GM19351 (cell line): Measurements from ENCODE around the gene TGIF2.
"Not testable (repeated sequence)": the region's sequence is repeated elsewhere in the genome, so short reads cannot be mapped to it uniquely, and the experiment has no call there.

ENCODE experiments used
- ATAC-seq: cut with Tn5 transposase; IDR thresholded peaks from one replicate; pipeline ENCODE4 v1.9.1; 2021; ENCODE audit warnings: mild to moderate bottlenecking, moderate library complexity; ENCODE audit not compliant: unreplicated experiment

TGIF2 gene

GRCh38 chr20:36611625-36612024 is 38.2 kb downstream of the TGIF2 start:
- ATAC-seq: no peak

DNA sequence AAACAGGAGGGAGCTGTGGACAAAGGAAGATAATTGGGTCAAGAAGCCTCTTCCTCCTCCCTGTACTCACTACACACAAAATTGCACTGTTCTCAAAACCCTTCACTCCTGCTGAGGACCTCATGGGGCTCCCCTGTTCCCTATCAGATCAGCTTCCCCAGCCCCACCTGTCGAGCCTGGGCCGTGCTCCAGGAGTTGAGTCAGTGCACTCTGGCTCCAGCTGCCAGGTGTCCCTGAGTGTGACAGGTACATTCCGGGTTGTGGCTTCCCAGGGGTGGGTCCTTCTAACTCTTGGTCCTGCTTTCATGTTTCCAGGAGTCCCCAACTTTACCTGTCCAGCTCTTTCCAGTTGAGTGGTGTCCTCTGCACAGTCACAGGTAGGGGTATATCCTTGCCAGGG is 40.6 kb downstream of the TGIF2 start:
- ATAC-seq: no peak

DNA sequence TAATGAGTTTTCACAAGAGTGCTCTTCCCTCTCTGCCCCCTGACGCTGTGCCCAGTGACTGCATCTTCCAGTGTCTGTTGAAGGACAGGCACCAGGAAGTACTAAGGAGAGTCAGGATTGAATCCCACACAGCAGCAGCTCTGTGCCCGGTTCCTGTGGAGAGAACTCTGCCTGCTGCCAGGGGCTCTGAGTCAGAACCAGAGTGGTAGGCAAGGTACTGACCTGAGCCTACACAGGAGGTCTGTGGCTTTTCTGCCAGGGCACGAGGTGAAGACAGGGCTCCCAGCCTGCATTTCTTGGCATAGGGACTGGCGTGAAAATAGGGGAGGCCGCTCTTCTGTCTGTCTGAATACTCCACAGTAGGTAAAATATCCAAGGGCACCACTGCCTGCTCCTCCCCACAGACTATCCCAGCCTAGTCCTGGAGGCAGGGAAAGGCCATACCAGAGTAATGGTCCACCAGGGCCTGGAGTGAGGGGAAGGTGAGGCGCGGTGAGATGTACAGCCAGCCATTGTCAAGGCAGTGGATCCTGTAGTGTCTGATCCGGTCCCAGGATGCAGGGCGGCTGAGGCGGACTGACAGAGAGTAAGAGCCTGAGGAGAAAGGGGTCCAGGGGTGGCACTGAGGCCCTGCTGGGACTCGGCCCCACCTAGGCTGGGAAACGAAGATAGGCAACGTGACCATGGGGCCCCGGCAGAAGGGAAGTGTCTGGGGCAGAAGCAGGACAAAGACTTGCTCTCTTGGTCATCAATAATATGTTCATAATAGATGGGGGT is 41.6 kb downstream of the TGIF2 start:
- ATAC-seq: no peak

DNA sequence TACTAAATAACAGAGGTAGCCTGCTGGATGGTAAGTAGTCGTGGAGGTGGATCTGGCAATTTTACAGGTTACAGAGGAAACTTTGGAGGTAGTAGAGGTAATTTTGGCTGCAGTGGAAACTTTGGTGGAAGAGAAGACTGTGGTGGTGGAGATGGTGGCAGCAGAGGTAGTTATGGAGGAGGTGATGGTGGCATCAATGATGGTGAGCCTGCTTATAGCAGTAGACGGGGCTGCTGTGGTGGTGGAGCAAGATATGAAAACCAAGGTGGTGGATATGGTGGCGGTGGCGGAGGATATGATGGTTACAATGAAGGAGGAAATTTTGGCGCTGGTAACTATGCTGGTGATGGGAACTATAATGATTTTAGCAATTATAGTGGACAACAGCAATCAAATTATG is 47.5 kb downstream of the TGIF2 start:
- ATAC-seq: no peak

GRCh38 chr20:36623444-36623843 is 50.0 kb downstream of the TGIF2 start:
- ATAC-seq: no peak

DNA sequence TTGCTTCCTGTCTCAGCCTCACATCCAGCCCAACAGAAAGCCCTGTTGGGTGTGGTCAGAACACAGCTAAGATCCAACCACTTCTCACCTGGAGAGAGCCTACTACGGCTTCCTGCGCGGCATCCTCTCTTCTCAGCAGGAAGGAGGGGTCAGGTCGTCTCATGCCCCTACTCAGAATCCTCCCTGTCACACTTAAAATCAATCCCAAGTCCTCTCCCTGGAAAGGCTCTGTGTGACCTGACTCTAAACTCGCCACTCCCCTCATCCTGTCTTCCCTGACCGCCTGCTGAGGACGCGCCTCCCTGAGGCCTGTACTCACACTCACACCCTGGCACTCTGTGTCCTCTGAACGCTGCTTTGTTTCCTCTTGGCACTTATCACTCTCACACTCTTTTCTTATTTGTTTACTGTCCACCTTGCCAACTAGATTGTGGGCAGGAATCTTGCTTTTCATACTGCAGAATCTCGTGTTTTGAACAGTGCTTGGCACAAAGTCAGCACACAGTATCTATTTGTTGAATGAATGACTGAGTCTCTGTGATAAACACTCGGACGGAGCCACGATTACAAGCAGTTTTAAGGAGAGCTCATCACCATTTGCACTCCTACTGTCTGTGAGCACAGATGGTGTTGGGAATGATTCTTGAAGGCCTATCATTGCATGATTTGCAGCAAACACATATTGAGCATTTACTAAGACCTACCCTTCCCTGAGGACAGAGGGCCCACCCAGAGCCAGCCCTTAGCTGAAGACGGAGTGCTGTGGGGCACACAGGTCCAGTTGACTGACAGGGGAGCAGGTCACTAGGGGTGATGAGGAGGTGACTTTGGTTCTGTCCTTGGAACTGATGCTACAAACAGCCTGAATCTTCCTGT is 50.9 kb downstream of the TGIF2 start:
- no peak for ATAC-seq

DNA sequence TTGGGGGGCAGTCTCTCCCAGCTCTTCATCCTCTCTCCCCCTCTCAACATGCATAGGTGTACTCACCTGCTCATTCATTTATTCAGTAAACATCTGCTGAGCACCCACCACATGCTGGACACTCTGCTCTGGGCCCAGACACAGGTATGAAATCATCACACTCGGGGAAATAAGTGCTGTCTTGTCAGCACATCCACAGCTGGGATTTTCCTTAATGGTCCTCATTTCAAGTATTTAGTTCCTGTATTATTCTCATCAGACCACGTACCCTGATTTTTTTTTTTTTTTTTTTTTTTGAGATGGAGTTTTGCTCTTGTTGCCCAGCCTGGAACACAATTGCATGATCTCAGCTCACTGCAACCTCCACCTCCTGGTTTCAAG is 51.5 kb downstream of the TGIF2 start:
- ATAC-seq: no peak

DNA sequence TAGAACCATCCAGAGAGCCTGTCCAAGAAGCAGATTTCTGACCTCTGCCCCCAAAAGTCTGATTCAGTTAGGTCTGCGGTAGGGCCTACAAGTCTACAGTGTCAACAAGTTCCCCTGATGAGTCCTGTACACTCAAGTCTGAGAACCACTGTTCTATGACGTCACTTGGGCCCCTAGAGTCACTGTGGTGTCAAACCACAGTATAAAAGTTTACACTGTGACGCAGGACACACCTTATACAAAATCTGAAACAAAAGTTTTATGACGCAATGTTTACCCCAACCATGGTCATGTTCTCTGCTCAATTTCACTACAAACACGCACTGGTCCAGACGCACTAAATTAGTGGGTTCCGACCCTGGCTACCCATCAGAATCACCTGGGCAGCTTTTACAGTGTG is 54.7 kb downstream of the TGIF2 start:
- ATAC-seq: no peak

GRCh38 chr20:36629719-36630681 is 56.6 kb downstream of the TGIF2 start:
- ATAC-seq: peak; percentile 69

DNA sequence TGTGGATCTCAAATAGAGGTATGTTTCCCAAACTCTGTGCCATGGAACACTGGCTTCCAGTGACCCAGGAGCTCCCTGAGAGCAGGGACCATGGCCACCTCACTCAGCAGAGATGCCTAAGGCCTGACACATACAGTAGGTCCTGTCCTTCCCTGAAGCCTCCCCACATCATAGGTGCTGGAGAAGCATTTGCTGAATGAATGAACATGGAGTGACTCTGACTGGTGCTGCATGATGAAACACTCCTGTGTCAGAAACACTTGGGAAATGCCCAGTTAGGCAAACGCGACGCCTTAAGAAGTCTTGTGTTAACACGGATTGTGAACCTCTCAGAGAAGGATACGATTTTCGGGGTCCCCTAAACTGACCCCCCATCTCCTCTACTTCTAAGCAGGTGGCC is 58.2 kb downstream of the TGIF2 start:
- no peak for ATAC-seq

DNA sequence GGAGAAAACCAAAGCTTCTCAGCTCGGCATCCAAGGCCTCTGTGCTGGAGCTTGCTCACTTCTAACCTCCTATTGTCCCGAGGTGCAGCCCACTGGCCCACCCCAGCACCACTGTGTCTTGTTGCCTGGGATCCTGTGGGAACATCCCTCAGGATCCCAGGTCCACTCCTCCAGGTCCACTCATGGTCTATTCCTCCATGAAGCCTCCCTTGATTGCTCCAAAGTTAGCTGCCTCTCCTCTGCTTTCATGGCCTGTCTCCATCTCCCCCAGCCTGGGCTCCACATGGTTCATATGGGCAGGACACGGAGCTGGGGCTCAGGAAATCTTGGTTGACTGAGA is 58.7 kb downstream of the TGIF2 start:
- no peak for ATAC-seq

DNA sequence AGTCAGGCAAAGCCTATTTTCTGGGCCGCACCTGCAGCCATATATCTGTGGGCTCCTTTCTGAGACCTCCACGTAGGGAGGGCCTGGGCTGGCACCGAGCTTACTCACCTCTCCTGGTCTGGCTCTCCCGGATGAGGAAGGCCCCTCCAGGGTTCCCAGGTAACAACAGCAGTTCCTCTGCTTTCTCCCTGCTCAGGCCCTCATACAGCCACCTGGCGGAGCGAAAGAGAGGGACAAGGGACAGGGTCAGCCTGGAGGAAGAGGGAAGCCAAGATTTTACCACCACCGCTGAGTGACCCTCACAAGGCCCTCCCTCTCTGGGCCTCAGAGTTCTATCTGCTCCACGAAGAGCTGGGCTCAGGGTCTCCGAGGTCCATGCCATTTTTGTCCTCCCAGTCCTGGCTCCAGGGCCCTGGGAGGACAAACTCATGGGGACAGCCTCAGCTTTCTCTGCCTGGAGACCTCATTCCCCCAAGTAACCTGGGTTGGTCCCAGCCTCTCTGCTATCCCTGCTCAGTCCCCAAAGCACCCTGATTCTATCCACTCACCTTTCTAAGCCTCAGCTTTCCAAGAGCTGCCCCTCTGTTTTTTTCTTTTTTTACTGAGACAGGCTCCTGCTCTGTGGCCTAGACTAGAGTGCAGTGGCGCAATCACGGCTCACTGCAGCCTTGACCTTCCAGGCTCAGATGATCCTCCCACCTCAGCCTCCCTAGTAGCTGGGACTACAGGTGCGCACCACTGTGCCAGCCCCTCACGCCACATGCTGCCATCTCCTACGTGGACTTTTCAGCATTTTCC is 59.3 kb downstream of the TGIF2 start:
- ATAC-seq: no peak

GRCh38 chr20:36633285-36633772 is 59.9 kb downstream of the TGIF2 start:
- ATAC-seq: no peak

DNA sequence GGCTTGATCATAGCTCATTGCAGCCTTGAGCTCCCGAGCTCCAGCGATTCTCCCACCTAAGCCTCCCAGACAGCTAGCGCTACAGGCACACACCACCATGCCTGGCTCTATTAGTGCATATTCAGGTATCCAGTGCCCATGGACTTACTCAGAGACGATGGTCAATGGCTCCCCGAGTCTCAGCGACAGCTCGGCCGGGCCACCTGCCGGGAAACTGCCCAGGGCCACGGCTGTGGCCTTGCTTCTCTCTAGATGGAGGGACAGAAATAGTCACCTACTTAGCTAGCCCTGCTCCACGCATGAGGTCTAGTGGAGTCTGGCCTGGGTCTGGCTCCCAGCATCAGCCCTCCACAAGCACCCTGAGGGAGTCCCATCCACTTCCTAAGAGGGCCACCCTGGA is 60.9 kb downstream of the TGIF2 start:
- no peak for ATAC-seq

DNA sequence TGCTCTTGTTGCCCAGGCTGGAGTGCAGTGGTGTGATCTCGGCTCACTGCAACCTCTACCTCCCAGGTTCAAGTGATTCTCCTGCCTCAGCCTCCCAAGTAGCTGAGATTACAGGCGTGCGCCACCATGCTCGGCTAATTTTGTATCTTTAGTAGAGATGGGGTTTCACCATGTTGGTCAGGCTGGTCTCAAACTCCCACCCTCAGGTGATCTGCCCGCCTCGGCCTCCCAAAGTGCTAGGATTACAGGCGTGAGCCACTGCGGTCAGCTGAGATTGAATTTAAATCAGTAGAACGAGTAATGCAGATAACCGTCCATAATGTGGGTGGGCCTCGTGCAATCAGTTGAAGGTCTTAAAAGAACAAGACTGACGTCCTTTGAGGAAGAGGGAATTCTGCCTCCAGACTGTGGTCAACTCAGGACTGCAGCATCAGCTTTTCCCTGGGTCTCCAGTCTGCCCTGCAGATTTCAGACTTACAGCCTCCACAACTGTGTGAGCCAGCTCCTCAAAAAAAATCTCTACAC is 65.5 kb downstream of the TGIF2 start:
- ATAC-seq: not testable (repeated sequence)

GRCh38 chr20:36641506-36641843 is 68.1 kb downstream of the TGIF2 start:
- no peak for ATAC-seq

DNA sequence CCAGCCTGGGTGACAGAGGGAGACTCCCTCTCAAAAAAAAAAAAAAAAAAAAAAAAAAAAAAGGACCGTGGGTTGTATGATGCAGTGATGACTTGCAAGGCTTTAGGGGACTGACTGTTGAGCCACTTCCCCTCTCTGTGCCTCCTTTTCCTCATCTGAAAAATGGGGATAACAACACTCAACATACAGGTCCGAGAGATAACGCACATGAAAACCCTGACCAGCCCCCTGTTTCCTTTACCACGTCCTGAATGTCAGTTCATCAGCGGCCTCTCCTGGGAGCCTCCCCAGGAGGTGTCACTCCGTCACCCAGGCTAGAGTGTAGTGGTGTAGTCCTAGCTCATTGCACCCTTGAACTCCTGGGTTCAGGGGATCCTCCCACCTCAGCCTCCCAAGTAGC is 68.7 kb downstream of the TGIF2 start:
- no peak for ATAC-seq
